HTERT RPE-1 (cell line): ENCODE measurements around the gene PLCB2.

ENCODE experiments used
- in situ Hi-C: fragments of 300-500 bp; cut with MboI; formaldehyde crosslinking; loops from 4 replicates; pipeline ENCODE4 v1.14.3; 2020; ENCODE audit warnings: low sequenced_read_pairs

Gene PLCB2

DNA sequence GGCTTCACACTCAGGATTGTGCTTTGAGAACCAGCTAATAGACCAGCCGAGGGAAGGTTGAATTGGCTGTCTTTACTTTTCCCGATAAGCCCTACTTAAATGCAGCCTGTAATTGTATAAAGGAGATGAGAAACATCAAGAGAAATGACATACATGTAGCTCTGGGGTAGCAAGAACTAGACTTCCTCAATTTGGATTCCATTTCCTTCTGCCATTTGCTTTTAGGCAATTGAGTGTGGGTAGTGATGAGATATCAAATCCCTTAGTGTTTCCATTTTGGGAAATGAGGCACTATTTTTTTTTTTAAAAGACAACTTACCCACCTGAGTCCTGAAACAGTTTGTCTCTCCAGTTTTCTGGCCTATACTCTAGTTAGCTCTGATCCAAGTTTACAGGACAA is 18.0 kb upstream of the PLCB2 start:
- in situ Hi-C loops = no loop called here

DNA sequence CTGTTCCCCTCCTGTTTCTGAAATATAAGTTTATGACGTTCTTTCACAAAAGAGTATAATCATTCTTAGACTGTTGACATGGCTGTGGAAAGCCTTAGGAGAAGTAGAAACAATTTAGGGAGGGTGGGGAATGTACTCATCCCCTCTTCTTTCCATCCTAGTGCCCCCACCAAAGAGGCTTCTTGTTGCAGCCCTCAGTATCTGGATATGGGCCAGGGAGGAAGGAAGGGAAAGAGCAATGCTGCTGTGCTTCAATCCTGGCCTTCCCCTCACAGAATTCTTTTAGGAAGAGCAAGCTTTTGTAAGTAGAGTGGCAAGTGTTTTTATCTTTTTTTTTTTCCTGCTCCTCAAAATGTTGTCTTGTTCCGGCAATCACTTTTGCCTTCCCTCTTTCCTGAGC is 17.5 kb upstream of the PLCB2 start:
- in situ Hi-C loops = no loop called here

DNA sequence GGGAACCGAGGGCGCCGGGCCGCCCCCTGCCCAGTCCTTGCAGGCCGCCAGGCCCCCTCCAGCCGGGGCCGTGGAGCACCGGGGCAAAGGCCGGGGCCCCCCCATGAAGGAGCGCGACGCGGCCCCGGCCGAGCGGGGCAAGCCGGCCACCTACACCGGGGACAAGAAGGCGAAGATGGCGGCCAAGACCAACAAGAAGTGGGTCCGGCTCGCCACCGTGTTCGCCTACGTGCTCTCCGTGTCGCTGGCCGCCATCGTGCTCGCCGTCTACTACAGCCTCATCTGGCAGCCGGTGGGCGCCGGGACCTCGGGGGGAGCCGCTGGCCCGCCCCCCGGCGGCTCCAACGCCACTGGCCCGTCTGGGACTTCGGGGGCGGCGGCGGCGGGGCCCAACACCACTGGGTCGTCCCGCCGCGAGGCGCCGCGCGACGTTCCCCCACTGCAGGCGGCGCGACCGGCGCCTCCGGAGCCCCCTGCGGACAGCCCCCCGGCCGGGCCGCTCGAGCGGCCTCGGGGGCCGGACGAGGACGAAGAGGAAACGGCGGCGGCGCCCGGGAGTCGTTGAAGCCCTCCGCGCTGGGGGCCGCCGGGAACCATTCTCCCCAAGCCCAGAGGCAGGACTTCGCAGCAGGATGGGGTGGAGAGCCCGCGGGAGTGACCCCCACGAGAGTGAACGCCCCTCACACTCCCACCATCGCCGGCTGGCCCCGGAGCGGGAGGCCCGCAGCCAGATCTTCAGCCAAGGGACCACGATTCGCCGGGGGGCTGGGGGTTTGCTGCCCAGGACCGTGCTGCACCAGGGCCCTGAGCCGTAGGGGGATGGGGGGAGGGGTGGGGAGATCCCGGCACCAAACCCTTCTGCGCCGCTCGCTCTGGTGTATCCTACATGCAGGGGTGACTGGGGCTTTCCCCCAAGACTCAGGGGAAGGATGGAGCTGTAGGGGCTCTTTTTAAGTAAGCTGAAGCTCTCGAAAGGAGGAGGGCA is 16.5 kb upstream of the PLCB2 start:
- in situ Hi-C loops = no loop called here

DNA sequence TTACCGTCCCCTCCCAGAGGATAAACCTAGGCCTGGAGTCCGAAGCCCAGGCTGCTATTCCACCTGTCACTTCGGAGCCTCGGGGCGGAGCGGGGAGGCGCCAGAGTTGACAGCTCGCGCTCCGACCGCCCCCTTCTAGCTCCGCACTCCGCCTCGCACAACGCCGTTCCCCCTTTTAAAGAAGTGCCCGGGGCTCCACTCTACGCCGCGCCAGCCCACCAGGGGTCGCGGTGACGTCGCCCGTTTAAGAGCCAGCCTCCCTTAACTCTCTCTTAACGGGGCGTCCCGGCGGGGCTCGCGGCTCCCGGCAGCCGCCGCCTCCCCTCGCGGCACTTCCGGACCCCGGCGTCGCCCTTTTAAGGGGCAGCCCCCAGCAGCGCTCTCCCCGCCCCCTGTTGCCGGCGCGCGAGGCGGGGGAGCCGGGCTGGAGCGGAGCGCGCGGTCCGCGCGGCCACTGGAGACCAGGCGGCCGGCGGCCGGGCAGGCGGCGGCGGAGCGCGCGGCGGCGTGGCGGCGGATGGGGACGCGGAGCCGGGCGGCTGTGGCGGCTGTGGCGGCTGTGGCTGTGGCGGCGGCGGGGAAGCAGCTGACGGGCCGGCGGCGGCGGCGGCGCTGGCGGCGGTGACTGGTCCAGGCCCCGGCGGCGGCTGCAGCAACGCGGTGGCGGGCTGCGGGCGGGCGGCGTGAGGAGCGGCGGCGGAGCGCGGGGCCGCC is 15.7 kb upstream of the PLCB2 start, which contains the start of gene INAFM2:
INAFM2 (plus strand) TSS at position 454 of the 714 bp plus-strand sequence. CDS start 364 bp downstream, outside the sequence.
- in situ Hi-C loops = no loop called here

DNA sequence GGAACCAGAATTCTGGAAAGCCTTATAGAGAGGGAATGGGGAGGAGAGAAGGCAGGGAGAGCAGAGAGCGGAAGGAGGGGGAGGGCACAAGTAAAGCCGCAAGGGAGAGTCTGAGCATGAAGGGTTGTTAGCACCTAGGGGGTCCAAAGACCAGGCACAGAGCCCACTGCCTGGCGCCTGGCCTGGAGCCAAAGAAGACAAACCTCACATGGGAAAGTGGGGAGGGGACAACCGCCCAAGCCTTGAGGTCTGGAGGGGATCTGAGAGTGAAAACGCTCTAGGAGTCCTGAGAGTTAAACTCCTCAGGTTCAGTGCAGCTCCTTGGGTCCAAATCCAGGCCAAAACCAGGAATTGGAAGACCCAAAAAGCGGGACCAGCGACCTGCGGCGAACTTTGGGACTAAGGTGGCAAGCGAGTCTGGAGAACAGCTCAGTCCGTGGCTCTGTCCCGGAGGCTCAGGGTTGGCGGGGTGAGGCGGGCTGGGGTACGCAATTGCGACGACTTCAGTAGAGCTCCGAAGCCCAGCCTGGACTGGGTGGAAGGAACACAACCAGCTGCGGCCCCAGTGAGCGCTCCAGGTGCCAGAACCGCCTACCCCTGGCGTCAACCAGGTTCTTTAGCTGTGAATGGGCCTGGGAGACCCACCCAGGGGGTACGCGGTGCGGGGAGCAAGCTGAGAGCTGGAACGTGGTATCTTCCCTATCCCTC is 14.9 kb upstream of the PLCB2 start:
- in situ Hi-C loops = no loop called here

DNA sequence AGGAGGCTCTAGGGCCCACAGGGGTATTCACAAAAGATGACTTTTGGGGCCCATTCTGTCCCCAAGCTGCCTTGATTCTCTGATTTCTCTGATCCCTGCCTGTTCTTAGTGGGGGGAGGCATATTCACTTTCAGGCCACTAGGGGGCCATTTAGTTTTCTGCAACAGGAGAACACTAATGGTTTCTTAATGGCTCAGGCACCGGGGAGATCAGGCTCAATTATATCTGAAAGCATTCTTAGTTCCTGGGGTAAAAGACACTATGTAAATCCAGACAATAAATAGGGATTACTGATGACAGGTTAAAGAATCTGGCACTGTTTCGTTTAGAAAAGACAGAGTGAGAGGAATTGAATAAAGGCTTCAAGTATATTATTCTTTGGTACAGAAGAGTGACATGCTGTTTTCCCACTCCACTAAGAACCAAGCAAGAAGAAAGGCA is 13.2 kb upstream of the PLCB2 start:
- in situ Hi-C loops = no loop called here

- in situ Hi-C loops = no loop called here
These were observed 12.7 kb upstream of the PLCB2 start for GRCh38 chr15:40320409-40320808.

GRCh38 chr15:40317580-40317979 is 9.8 kb upstream of the PLCB2 start:
- in situ Hi-C loops = no loop called here

GRCh38 chr15:40316931-40317330 is 9.2 kb upstream of the PLCB2 start:
- in situ Hi-C loops = no loop called here

- in situ Hi-C loops = no loop called here
These were observed 7.1 kb upstream of the PLCB2 start for GRCh38 chr15:40314723-40315276.

DNA sequence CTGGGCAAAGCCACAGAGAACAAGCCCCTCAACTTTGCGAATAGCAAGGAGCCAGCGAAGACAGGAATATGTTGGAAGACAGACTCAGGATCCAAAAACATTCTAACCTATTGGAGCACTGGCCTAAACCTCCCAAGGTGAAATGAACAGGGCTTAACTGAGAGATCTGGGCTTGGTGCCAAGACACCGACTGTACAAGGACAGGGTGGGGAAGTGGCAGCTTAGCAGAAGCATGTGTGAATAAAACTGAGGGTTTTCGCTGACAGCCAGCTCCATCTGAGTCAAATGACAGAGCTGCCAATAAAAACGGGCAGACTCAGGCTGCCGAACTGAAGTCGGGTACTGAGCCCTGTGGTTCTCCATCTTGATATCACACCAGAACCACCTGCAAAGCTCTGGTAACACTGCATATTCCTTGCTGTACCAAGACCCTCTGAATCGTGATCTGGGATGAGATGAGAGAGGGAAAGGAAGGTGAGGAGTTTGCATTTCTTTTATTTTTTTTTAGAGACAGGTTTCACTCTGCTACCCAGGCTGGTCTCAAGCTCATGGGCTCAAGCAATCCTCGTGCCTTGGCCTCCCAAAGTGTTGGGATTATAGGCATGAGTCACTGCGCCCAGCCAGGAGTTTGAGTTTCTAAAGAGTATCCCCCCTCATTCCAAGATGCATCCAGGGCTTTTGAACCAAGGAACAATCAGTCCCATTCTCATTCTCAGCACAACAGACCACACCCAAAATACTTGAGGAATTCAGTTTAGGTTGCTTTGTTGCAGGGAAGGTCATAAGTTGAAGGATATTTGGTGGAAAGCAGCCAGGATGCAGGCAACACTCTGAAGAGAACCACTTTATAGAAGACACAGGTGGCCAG is 6.0 kb upstream of the PLCB2 start:
- in situ Hi-C loops = no loop called here

DNA sequence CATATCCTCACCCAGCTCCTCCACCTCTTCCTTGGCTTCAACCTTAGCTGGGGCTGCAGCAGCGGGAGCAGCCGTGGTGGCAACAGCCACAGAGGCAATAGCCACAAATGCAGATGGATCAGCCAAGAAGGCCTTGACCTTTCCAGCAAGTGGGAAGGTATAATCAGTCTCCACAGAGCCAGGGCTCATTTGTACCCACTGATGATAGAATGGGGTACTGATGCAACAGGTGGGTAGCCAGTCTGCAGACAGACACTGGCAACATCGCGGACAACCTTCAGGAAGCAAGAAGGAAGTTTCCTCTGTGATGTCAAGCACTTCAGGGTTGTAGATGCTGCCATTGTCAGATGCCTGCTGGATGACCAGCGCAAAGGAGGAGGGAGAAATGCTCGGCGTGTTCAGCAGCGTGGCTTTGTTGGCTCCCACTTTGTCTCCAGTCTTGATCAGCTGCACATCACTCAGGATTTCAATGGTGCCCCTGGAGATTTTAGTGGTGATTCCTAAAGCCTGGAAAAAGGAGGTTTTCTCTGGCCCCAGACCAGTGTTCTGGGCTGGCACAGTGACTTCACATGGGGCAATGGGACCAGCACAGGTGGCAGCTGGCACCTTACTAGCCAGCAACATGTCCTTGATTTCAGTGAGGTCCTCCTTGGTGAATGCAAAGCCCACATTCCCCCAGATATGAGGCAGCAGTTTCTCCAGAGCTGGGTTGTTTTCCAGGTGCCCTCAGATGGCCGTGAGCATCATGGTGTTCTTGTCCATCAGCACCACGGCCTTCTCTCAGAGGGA is 4.8 kb upstream of the PLCB2 start:
- in situ Hi-C loops = no loop called here

DNA sequence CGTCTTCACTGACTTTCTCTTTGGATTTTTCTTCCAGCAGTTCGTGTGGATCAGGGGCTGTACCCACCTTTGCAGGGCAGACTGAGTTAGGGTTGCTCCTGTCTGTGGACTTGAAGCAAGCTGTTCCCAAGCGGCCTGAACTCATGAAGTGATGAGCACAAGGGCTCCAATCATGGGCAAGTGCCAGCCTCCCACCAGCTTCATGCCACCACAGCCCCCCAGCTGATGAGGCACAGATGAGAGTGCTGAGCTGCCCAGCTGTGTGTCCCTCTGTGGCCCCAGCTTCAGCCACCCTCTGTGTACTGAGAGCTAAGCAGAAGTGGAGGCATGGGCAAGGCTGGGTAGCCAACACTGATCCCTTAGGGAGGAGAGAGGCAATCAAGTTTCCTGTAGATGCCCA is 3.3 kb upstream of the PLCB2 start:
- in situ Hi-C loops = no loop called here

DNA sequence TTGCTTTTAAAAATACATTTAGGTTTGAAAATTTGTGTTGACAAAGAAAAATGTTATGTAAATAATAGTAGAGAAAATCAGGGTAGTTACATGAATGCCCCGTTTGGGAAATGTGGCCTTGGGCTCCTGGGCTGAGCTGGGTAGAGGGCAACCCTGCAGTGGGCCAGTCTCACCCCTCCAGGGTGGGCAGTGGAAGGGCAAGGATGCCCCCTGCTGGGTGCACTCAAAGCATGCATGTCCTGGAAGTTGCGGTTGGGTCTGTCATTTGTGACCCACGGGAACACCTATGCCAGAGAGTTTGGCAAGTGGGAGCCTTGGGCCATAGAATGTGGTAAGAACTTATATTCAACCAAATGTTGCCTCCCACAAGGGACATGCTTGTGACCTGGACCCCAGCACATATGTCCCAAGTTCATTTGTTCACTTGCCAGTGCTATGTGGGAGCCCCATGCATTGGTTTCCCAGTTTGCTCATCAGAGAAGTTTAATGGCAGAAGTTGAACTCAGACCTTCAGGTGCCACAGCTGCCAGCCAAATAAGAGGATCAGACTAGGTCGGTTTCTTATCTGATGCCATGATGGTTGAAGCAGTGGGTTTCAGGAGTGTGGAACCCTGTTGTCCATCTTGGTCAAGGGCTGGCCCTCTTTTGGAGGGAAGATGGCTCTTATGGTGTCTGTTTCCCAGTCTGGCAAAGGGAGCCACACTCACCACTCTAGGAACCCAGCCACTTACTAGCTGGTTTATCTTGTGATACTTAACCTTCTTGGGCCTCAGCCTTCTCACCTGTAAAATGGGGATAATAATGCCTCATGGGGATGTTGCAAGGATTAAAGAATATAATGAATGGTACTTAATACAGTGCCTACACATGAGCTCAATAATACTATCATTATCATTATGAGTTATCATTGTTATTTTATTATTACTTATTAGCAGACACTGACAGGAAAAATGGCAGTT is 2.5 kb upstream of the PLCB2 start:
- in situ Hi-C loops = no loop called here

GRCh38 chr15:40309344-40309862 is 1.7 kb upstream of the PLCB2 start:
- in situ Hi-C loops = no loop called here

DNA sequence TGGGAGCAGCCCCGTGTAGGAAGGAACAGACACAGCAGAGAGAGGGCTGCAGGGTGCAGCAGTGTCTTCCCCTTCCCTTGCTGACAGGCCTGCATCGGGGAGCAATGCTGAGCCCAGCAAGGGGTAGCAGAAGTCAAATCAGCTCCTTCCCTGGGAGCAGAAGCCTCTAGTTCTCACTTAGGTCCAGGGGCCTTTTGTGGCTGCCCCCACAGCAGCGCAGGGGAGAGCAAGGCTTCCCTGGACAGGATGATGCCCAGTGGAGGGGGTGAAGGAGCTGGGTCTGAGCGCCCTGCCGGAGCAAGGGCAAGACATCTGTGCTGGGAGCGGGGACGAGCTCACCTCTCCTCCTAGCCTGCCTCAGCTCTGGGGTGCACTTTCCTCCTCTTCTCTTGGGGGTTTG is 827 bp downstream of the PLCB2 start:
- in situ Hi-C loops = no loop called here

GRCh38 chr15:40306371-40306770 is 1.4 kb downstream of the PLCB2 start:
- in situ Hi-C loops = no loop called here

GRCh38 chr15:40305281-40305680 is 2.5 kb downstream of the PLCB2 start:
- in situ Hi-C loops = no loop called here
